ENCODE results near the gene GRIN2A.

Gene GRIN2A

DNA sequence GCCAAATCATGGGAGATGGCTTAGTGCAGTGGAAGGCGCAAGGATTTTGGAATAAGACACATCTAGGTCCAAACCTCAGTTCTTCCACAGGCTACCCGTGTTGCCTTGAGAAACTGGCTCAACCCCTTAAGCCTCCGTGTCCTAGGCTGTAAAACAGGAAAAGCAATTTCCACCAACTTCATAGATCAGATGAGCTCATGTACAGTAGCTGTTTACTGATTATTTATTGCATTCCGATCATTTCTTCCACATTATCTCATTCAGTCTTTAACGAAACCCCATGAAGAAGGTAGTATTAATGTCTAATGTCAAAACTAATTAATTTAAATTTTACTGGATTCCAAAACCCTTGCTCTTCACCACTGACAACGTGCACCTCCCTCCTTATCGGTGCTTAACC lies 231.6 kb downstream of the GRIN2A start:
- H3K4me1 ChIP-seq (ENCODE audit: control extremely low read depth in 1 of 4, control insufficient read depth in 4 of 4, insufficient read depth in 4 of 4, low read length in 3 of 4) = no peaks in the 10 kb centered on the region
- ChIA-PET CTCF (no interaction called here), POLR2A (no interaction called here)
- no peak overlapping the region for H3K27ac ChIP-seq (ENCODE audit: insufficient read depth in 1 of 2, low read depth in 1 of 2, low read length in 2 of 2, poor library complexity in 1 of 2, severe bottlenecking in 2 of 2)
- H3K9me3 ChIP-seq (ENCODE audit: control extremely low read depth in 1 of 5, control insufficient read depth in 4 of 5, insufficient read depth in 2 of 5, low read depth in 1 of 5, low read length in 4 of 5) = no peaks in the 10 kb centered on the region
- 92% methylated on average over 3 of the region's 7 CpGs for WGBS (ENCODE audit: insufficient coverage)
- H3K27me3 ChIP-seq (replicated peaks in 2 of 5; ENCODE audit: control insufficient read depth in 4 of 5, insufficient read depth in 5 of 5, low read length in 4 of 5) = no peaks in the 10 kb centered on the region
- H3K36me3 ChIP-seq (ENCODE audit: control insufficient read depth in 4 of 4, insufficient read depth in 4 of 4, low read length in 3 of 4) = no peaks in the 10 kb centered on the region
- DNase-seq = no peak
- no peak overlapping the region for H3K4me3 ChIP-seq (ENCODE audit: control insufficient read depth in 1 of 7, extremely low read depth in 1 of 7, insufficient read depth in 4 of 7, low read depth in 2 of 7, low read length in 6 of 7)

DNA sequence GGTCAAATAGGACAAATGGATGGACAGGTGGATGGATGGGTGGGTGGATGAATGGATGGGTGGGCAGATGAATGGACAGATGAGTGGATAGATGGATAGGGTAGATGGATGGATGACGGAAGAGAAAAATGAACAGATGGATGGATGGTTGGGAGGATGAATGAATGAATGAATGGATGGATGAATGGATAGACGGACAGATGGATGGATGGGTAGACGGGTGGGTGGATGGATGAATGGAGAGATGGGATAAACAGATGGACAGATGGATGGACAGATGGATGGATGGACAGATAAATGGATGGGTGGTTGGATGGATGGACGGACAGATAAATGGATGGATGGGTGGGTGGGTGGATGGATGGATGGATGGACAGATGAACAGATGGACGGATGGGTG lies 232.8 kb downstream of the GRIN2A start:
- Histone ChIP-seq H3K4me1 (ENCODE audit: control extremely low read depth in 1 of 4, control insufficient read depth in 4 of 4, insufficient read depth in 4 of 4, low read length in 3 of 4) (no peaks in the 10 kb centered on the region), H3K36me3 (ENCODE audit: control insufficient read depth in 4 of 4, insufficient read depth in 4 of 4, low read length in 3 of 4) (no peaks in the 10 kb centered on the region), H3K27me3 (replicated peaks in 2 of 5; ENCODE audit: control insufficient read depth in 4 of 5, insufficient read depth in 5 of 5, low read length in 4 of 5) (no peaks in the 10 kb centered on the region), H3K9me3 (ENCODE audit: control extremely low read depth in 1 of 5, control insufficient read depth in 4 of 5, insufficient read depth in 2 of 5, low read depth in 1 of 5, low read length in 4 of 5) (no peaks in the 10 kb centered on the region), H3K27ac (ENCODE audit: insufficient read depth in 1 of 2, low read depth in 1 of 2, low read length in 2 of 2, poor library complexity in 1 of 2, severe bottlenecking in 2 of 2) (no peak overlapping the region), H3K4me3 (ENCODE audit: control insufficient read depth in 1 of 7, extremely low read depth in 1 of 7, insufficient read depth in 4 of 7, low read depth in 2 of 7, low read length in 6 of 7) (no peak overlapping the region)
- ChIA-PET POLR2A (no interaction called here), CTCF (no interaction called here)
- DNase-seq = no peak
- 96% methylated on average over 5 of the region's 5 CpGs for whole genome bisulfite sequencing (ENCODE audit: insufficient coverage)

DNA sequence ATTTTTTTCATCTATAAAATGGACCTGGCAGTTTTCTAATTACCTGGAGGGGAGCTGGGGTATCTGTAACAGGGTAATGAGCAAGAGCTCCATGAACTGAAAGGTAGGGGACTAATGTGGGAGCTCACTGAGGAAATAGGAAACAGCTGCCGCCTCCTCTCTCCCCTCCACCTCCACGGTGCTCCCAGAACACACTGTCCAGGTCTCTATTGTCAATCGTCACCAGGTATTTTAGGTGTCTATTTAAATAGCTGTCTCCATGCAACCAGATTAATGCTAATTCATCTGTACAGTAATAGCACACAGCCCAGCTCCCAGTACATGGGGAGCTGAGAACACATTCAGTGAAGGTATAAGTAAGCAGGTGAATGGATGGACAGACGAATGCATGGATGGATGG lies 233.3 kb downstream of the GRIN2A start:
- DNase-seq = no peak
- no peaks in the 10 kb centered on the region for H3K4me1 ChIP-seq (ENCODE audit: control extremely low read depth in 1 of 4, control insufficient read depth in 4 of 4, insufficient read depth in 4 of 4, low read length in 3 of 4)
- CTCF ChIA-PET = no interaction called here
- POLR2A ChIA-PET = no interaction called here
- no peaks in the 10 kb centered on the region for H3K27me3 ChIP-seq (replicated peaks in 2 of 5; ENCODE audit: control insufficient read depth in 4 of 5, insufficient read depth in 5 of 5, low read length in 4 of 5)
- no peaks in the 10 kb centered on the region for H3K9me3 ChIP-seq (ENCODE audit: control extremely low read depth in 1 of 5, control insufficient read depth in 4 of 5, insufficient read depth in 2 of 5, low read depth in 1 of 5, low read length in 4 of 5)
- H3K36me3 ChIP-seq (ENCODE audit: control insufficient read depth in 4 of 4, insufficient read depth in 4 of 4, low read length in 3 of 4) = no peaks in the 10 kb centered on the region
- WGBS (ENCODE audit: insufficient coverage) = 100% methylated on average over 3 of the region's 4 CpGs
- H3K27ac ChIP-seq (ENCODE audit: insufficient read depth in 1 of 2, low read depth in 1 of 2, low read length in 2 of 2, poor library complexity in 1 of 2, severe bottlenecking in 2 of 2) = no peak overlapping the region
- H3K4me3 ChIP-seq (ENCODE audit: control insufficient read depth in 1 of 7, extremely low read depth in 1 of 7, insufficient read depth in 4 of 7, low read depth in 2 of 7, low read length in 6 of 7) = no peak overlapping the region

DNA sequence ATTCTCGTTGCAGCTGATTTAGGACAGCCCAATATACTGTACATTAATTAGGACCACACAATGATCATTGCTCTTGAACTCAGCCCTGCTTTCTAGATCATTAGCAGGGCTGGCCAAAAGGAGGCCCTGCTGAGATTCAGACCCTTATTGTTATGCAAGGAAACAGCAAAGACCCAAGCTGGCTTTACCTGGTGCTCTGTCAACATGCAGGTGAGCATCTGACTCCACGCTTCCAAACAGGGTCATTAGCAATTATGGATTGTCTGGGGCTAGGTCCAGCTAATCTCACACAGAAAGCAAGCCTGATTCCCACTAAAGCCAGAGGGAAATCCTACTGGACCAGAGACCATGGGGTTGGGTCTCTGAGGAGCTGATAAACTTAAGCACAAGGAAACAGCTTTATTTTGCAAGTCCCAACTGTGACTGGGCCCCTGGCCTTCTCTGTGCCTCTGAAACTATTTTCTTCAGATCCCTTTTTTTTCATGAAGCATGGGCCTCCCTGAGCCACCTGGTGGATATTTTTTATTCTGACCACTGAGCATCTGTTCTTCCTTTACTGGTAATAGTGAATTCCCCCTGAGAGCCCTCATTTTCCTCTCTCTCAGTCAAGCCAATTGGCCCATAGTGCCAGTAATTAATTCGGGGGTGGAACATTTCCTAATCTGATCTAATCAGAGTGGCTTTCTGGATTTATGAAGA lies 236.1 kb downstream of the GRIN2A start:
- no peak for DNase-seq
- CTCF ChIA-PET = interaction anchor here (0.6 kb wide), 1 partner anchor 132 kb away, joined by 3 read pairs; no protein-coding TSS in a partner anchor
- H3K4me3 ChIP-seq (ENCODE audit: control insufficient read depth in 1 of 7, extremely low read depth in 1 of 7, insufficient read depth in 4 of 7, low read depth in 2 of 7, low read length in 6 of 7) = no peak overlapping the region
- POLR2A ChIA-PET = no interaction called here
- WGBS (ENCODE audit: insufficient coverage) = 86% methylated on average over 2 of the region's 3 CpGs
- H3K4me1 ChIP-seq (ENCODE audit: control extremely low read depth in 1 of 4, control insufficient read depth in 4 of 4, insufficient read depth in 4 of 4, low read length in 3 of 4) = no peaks in the 10 kb centered on the region
- no peaks in the 10 kb centered on the region for H3K27me3 ChIP-seq (replicated peaks in 2 of 5; ENCODE audit: control insufficient read depth in 4 of 5, insufficient read depth in 5 of 5, low read length in 4 of 5)
- no peak overlapping the region for H3K27ac ChIP-seq (ENCODE audit: insufficient read depth in 1 of 2, low read depth in 1 of 2, low read length in 2 of 2, poor library complexity in 1 of 2, severe bottlenecking in 2 of 2)
- H3K9me3 ChIP-seq (ENCODE audit: control extremely low read depth in 1 of 5, control insufficient read depth in 4 of 5, insufficient read depth in 2 of 5, low read depth in 1 of 5, low read length in 4 of 5) = no peaks in the 10 kb centered on the region
- H3K36me3 ChIP-seq (ENCODE audit: control insufficient read depth in 4 of 4, insufficient read depth in 4 of 4, low read length in 3 of 4) = no peaks in the 10 kb centered on the region

DNA sequence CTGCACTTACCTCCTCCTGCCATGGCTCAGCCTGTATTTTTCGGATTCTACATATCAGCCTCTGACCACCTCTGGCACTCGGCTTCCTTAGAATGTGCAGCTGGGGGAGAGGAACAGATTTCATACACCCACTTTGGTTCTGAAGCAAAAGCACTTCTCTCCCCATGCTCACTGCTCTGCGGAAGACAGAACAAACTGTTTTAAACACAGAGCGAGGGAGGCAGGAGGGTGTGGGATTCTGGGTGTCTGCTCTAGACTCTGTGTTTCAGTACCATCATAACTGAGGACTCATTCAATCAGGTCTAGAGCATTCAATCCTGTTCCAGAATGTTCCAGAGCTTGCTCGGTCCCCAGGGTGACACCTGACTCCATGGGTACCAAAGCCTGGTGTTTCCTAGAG lies 239.1 kb downstream of the GRIN2A start:
- CTCF ChIA-PET = no interaction called here
- no peak overlapping the region for H3K4me3 ChIP-seq (ENCODE audit: control insufficient read depth in 1 of 7, extremely low read depth in 1 of 7, insufficient read depth in 4 of 7, low read depth in 2 of 7, low read length in 6 of 7)
- H3K4me1 ChIP-seq (ENCODE audit: control extremely low read depth in 1 of 4, control insufficient read depth in 4 of 4, insufficient read depth in 4 of 4, low read length in 3 of 4) = no peaks in the 10 kb centered on the region
- POLR2A ChIA-PET = no interaction called here
- no peak overlapping the region for H3K27ac ChIP-seq (ENCODE audit: insufficient read depth in 1 of 2, low read depth in 1 of 2, low read length in 2 of 2, poor library complexity in 1 of 2, severe bottlenecking in 2 of 2)
- WGBS (ENCODE audit: insufficient coverage) = 89% methylated on average over 3 of the region's 5 CpGs
- H3K9me3 ChIP-seq (ENCODE audit: control extremely low read depth in 1 of 5, control insufficient read depth in 4 of 5, insufficient read depth in 2 of 5, low read depth in 1 of 5, low read length in 4 of 5) = no peaks in the 10 kb centered on the region
- H3K36me3 ChIP-seq (ENCODE audit: control insufficient read depth in 4 of 4, insufficient read depth in 4 of 4, low read length in 3 of 4) = no peaks in the 10 kb centered on the region
- H3K27me3 ChIP-seq (replicated peaks in 2 of 5; ENCODE audit: control insufficient read depth in 4 of 5, insufficient read depth in 5 of 5, low read length in 4 of 5) = no peaks in the 10 kb centered on the region
- DNase-seq = no peak

DNA sequence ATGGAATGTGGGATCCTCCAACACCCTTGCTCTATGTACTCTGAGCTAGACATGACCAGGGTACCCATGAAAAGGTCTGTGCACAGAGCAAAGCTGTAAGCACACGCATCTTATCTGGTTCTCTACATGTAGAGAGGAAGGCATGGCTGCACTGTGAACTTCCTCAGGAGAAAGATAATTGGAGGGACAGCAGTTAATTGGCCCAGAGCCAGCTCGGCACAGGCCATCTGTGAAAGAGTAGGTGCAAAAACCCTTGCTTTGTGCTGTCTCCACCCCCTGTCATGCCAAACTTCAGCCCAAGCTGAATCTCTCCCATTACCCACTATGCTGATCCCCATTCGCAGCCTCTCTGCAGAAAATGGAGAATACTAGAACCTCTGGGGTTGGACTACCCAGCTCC lies 241.0 kb downstream of the GRIN2A start:
- POLR2A ChIA-PET = no interaction called here

DNA sequence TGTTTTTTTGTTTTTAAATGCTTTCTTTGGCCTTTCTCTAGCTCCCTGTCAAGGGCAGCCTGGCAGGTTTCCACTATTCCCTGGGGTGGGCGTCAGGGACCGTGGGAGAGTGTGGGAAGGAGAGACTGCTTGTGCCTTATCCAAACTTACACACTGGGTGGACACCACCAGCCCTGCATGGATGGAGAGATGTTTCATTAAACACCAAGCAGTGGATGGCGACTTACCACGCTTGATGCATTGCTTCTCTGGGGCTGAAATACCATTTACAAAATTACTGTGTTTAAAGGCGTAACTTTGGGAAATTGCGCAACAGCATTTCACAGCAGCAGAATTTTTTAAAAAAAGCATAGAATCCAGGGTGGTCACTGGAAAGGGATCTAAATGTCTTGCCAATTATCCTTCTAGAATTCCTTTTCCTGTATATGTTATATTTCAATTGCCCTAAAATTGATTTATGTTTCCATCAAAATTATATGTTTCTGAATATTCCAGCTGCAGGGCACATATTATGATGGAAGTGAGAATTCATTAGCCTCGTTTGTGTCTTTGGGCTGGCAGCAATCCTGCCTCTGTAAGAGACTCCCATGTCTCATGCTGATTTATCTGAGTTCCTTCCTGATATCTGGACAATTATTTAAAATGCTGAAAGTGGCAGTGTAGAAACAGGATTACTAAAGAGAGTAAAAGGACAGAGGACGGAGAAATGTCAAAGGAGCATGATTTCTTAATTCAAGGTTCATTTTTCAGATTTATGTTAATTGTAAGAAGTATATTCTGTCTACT lies 247.3 kb downstream of the GRIN2A start:
- ChIA-PET POLR2A (no interaction called here), CTCF (no interaction called here)
- Histone ChIP-seq H3K9me3 (ENCODE audit: control extremely low read depth in 1 of 5, control insufficient read depth in 4 of 5, insufficient read depth in 2 of 5, low read depth in 1 of 5, low read length in 4 of 5) (no peaks in the 10 kb centered on the region), H3K27ac (ENCODE audit: insufficient read depth in 1 of 2, low read depth in 1 of 2, low read length in 2 of 2, poor library complexity in 1 of 2, severe bottlenecking in 2 of 2) (no peak overlapping the region), H3K36me3 (ENCODE audit: control insufficient read depth in 4 of 4, insufficient read depth in 4 of 4, low read length in 3 of 4) (no peaks in the 10 kb centered on the region), H3K27me3 (replicated peaks in 2 of 5; ENCODE audit: control insufficient read depth in 4 of 5, insufficient read depth in 5 of 5, low read length in 4 of 5) (no peaks in the 10 kb centered on the region), H3K4me1 (ENCODE audit: control extremely low read depth in 1 of 4, control insufficient read depth in 4 of 4, insufficient read depth in 4 of 4, low read length in 3 of 4) (no peaks in the 10 kb centered on the region), H3K4me3 (ENCODE audit: control insufficient read depth in 1 of 7, extremely low read depth in 1 of 7, insufficient read depth in 4 of 7, low read depth in 2 of 7, low read length in 6 of 7) (no peak overlapping the region)
- DNase-seq = no peak
- 86% methylated on average over 3 of the region's 8 CpGs for whole genome bisulfite sequencing (ENCODE audit: insufficient coverage)

More for the DNA sequence above, 241.0 kb downstream of the GRIN2A start:
- H3K4me1 ChIP-seq (ENCODE audit: control extremely low read depth in 1 of 4, control insufficient read depth in 4 of 4, insufficient read depth in 4 of 4, low read length in 3 of 4) = no peaks in the 10 kb centered on the region
- CTCF ChIA-PET = no interaction called here
- no peaks in the 10 kb centered on the region for H3K27me3 ChIP-seq (replicated peaks in 2 of 5; ENCODE audit: control insufficient read depth in 4 of 5, insufficient read depth in 5 of 5, low read length in 4 of 5)
- H3K27ac ChIP-seq (ENCODE audit: insufficient read depth in 1 of 2, low read depth in 1 of 2, low read length in 2 of 2, poor library complexity in 1 of 2, severe bottlenecking in 2 of 2) = no peak overlapping the region
- WGBS (ENCODE audit: insufficient coverage) = 63% methylated on average over 2 of the region's 3 CpGs
- no peaks in the 10 kb centered on the region for H3K36me3 ChIP-seq (ENCODE audit: control insufficient read depth in 4 of 4, insufficient read depth in 4 of 4, low read length in 3 of 4)
- H3K9me3 ChIP-seq (ENCODE audit: control extremely low read depth in 1 of 5, control insufficient read depth in 4 of 5, insufficient read depth in 2 of 5, low read depth in 1 of 5, low read length in 4 of 5) = no peaks in the 10 kb centered on the region
- H3K4me3 ChIP-seq (ENCODE audit: control insufficient read depth in 1 of 7, extremely low read depth in 1 of 7, insufficient read depth in 4 of 7, low read depth in 2 of 7, low read length in 6 of 7) = no peak overlapping the region
- no peak for DNase-seq

Data from common myeloid progenitor, CD34-positive (primary cell).